COLO668 (cell line): ENCODE results near the gene CPB2.

Source experiments
- DNase-seq: peaks from one replicate; lab custom pipeline; 2025; ENCODE audit not compliant: unreplicated experiment; lab: John Stamatoyannopoulos, UW

CPB2 gene

DNA sequence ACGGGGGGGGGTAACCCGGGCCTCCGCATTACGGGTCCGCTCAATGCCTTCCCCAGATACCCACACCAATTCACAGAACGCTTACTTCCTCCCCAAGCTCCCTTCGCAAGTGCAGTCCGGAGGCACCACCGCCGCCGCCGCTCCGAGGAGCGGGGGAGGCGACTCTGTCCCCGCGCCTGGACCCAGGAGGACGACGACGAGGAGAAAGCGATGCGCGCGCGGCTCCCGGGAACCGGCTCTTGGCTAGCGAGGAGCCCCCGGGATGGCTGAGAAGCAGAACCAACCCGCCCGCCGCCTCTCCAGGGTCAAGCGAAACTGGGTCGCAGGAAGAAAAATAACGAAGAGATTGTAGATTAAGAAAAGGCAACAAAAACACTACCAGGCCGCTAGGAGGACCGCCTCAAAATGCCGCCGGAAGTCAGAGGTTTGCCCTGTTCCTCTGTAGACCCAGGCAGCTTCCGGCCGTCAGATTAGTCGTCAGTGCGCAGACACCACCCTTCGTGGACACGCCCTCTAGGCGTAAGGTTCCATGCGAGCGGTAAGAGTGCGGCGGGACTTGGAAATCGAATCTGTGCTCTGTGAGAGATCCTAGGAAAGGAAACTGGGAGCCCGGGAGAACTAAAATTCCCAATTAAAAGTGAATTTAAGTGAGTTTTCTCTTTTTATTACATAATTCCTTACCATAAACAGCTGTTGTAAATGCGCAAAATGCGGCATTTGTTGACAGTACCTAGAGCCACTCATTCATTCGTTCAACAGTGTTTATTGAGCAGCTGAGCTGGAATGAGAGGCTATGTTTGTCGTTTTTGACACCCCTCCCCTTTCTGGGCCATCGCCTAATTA lies 52.3 kb downstream of the CPB2 start, which contains the start of gene ZC3H13:
Gene ZC3H13, minus strand, starts transcription at position 428 of the 843 bp plus-strand sequence. CDS start 7,239 bp downstream, outside the sequence.
- DNase-seq = peak; percentile 99

- DNase-seq = no peak
Measured at GRCh38 chr13:46051968-46052318, 52.9 kb downstream of the CPB2 start.

DNA sequence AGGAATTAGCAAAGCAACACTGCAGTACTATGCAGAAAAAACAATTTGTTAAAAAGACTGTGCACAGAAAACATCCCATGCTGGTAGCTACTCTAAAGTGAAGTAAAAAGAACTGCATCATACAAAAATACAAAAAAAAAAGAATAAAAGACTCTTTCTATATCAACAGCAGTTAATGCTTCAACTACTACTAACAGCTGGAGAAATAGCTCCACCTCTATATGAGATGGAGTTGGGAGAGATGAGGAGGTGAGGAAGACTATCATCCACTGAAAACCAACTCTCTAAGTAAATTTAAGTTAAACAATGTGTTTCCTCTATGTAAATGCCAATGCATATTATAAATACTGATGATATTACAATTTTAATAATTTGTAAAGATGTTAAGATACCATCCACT lies 54.1 kb downstream of the CPB2 start:
- DNase-seq = no peak

- DNase-seq = no peak
Measured at GRCh38 chr13:46045424-46045823, 59.4 kb downstream of the CPB2 start.

DNA sequence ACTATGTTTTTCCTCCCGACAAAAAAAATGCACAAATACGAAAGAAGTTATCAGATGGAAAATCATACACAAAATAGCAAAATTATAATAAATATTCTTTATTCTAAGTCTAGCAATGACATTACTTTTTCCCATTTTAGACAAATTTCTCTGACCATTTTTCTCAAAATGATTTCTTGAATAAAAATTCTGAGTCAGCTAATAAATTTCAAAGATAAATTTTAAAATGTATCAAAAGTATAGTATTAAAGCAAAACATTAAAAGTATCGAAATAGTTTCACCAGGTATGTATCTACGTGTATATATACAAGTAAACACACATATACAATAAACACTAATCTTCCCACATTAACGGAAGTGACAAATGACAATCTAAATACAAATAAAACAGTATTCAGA lies 61.2 kb downstream of the CPB2 start:
- DNase-seq = no peak

GRCh38 chr13:46041419-46041839 lies 63.4 kb downstream of the CPB2 start:
- DNase-seq = no peak

- DNase-seq = no peak
Measured at GRCh38 chr13:46040763-46041162, 64.1 kb downstream of the CPB2 start.

GRCh38 chr13:46039411-46040182 lies 65.2 kb downstream of the CPB2 start:
- no peak for DNase-seq

DNA sequence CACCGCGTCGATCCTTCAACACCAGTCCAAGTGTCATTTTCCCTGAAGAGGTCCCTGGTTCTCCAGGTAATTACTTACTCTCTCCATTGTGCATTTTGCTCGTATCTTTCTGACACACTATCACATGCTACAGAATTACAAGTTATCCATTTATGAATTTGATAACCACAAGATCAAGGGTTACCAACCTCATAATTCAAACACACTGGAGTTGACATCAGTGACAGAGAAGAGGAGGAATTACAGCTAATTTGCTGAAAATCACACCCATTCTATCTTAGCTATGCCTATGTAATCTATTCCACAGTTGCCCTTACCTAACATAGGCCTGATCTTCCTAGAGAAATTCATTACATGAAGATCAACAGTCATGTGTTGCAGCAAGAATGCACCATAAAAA lies 66.5 kb downstream of the CPB2 start:
- DNase-seq = no peak

GRCh38 chr13:46035066-46035465 lies 69.8 kb downstream of the CPB2 start:
- DNase-seq = peak; percentile 73

GRCh38 chr13:46032341-46032740 lies 72.5 kb downstream of the CPB2 start:
- DNase-seq = no peak

GRCh38 chr13:46031581-46032263 lies 73.1 kb downstream of the CPB2 start:
- DNase-seq = no peak

DNA sequence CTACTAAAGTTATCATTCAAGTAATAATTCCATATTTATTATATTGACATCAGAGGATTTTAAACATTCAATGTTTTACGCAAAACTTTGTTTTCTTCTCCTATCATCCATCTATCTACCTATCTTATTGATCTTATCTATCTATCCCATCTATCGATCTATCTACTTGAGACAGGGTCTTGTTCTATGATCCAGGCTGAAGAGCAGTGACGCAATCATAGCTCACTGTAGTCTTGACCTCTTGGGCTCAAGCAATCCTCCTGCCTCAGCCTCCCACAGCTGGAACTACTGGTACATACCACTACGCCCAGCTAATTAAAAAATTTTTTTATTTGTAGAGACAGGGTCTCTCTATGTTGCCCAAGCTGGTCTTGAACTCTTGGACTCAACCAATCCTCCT lies 79.7 kb downstream of the CPB2 start:
- DNase-seq = no peak

DNA sequence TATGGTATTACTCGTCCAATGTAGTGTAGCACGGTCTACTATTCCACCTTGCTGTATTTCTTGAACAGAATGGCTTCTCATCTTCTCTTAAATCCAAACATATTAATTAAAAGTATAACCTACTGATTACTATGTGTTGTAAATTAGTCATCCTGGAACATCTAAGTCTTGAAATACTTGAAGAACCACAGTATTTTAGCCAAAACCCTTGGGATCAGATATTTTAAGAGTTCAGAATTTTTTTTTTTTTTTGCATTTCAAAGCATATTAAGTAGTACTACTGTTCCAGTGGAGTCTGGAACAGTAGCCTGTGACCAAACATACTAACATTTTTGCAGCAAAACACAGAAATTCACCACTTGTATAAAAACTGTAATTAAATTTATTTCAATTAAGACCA lies 82.4 kb downstream of the CPB2 start:
- DNase-seq = no peak

GRCh38 chr13:46016216-46016615 lies 88.6 kb downstream of the CPB2 start:
- DNase-seq = no peak

DNA sequence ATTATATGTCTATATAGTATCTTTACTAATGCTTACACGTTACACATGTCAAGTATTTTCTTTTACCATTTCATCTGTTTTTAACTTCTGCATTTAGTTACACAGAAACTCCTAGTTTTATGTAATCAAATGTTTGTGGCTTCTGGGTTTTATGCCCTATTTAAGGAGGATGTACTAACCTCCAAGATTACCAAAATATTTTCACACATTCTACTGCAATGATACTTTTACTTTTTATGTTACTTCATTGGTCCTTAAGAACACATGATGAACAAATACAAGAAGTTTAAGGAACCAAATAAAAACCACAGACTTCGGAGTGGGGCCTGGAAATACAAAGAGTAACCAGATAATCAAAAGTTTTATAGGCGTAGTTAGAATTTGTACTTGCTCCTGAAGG lies 89.5 kb downstream of the CPB2 start:
- no peak for DNase-seq

DNA sequence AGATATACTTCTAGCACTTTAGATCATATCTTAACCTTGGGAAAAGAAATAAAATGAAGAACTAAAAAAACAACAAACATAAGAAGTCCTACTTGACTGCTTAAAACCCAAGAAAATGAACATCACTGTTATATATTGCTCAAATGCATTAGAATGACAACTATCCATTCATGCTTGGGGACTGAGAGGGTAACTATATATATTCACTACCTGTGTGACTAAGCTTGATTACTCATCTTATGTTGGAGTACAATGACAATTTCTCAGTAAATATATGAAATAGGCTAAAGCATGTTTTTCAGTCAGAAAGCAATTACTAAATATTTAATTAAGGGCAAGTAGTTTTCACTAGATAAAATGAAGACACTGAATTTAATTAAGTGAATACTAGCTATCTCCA lies 92.4 kb downstream of the CPB2 start:
- no peak for DNase-seq

GRCh38 chr13:46010148-46010547 lies 94.7 kb downstream of the CPB2 start:
- DNase-seq = no peak

GRCh38 chr13:46008631-46009030 lies 96.2 kb downstream of the CPB2 start:
- no peak for DNase-seq

- DNase-seq = no peak
Measured at GRCh38 chr13:46006688-46007452, 98.0 kb downstream of the CPB2 start.

- no peak for DNase-seq
Measured at GRCh38 chr13:46004491-46004890, 100.3 kb downstream of the CPB2 start.
